ENCODE data around the gene CHI3L2.

Gene CHI3L2

GRCh38 chr1:111256988-111257658 lies 29.6 kb downstream of the CHI3L2 start:
- no peak for DNase-seq (ENCODE audit: low spot score)

GRCh38 chr1:111267801-111268508 lies 40.4 kb downstream of the CHI3L2 start:
- DNase-seq (ENCODE audit: low spot score) = no peak

DNA sequence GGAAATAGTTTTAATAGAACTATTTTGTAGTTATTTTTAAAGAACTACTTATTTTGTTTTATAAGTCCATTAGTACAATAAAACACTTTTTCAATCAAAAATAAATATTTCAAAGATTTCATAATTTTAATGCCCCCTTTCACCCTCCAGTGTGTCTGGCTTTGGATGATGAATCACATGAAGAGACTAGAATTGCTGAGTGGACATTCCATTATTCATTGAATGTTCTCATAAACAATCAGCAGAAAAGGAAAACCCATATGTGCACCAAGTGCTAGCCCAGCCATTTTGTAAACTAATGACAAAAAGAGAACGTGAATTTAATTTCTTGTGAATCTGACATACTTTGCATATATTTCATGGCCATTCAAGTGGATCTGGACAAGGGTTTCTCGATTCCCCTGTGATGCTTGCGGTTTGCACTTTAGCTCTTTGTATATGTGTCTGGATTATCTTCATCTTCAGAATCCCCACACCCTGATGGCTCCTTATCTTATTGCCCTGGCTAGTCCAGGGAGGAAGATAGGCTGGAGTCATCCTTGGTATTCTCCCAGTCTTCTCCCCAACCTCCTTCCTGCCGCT lies 42.4 kb downstream of the CHI3L2 start:
- no peak for DNase-seq (ENCODE audit: low spot score)

GRCh38 chr1:111270771-111271463 lies 43.4 kb downstream of the CHI3L2 start:
- DNase-seq (ENCODE audit: low spot score) = no peak

DNA sequence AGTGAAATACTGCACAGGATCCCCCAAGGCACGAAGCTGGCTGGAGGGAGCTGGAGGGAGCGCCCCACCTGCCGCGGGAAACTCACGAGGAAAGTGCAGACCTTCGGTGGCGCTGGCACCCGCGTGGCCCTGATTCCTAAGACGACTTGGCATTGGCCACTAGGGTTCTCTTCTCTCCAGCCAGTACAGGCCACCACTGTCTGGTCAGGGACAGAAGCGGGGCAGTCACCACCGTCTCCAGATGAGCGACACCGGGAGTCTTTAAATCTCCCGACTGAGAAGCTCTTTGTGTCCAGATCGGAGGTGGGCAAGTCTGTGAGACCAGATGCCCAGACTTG lies 43.9 kb downstream of the CHI3L2 start:
- no peak for DNase-seq (ENCODE audit: low spot score)

DNA sequence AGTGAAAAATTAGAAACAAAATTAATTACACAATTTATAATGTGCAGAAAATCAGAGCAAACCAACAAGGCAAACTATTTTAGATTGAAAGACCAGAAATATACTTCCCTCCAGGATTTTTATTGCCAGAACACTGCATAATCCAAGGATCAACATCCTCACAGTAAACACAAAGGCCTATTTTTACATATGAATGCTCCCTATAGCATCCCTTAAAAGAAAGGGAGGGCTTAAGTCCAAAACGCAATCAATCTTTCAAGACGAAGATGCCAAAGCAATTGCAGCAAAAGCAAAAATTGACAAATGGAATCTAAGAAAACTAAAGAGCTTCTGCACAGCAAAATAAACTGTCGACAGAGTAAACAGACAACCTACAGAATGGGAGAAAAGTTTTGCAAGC lies 44.6 kb downstream of the CHI3L2 start:
- DNase-seq (ENCODE audit: low spot score) = no peak

GRCh38 chr1:111274653-111275052 lies 47.1 kb downstream of the CHI3L2 start:
- DNase-seq (ENCODE audit: low spot score) = no peak

GRCh38 chr1:111275079-111275478 lies 47.6 kb downstream of the CHI3L2 start:
- DNase-seq (ENCODE audit: low spot score) = no peak

DNA sequence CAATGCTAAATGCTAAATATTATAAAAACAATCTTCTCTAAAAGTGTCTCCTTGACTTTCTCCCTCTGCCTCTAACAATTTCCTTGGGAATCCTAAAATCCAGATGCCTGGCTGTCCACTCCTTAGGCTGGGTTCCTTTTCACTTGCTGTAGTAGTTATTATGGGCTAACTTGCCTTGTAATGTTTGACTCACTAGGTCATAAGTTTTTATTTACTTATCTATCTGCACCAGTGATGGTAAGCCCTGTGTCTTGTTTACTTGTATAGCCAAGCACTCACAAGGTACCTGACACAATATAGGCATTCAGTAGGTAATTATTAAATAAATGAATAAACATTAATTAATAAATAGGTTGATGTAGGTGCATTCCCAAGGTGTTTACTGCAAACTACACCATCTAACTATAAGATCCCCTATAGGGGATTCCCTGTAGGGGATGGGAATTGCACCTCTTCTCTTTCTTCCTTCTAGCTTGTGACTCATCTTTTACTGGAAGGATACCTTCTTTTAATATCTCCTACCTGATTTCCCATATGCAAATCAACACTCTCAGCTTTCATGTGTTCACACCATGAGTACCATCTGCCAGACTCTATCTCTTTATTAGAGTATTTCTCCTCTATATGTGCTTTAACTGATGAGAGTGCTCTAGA lies 48.4 kb downstream of the CHI3L2 start:
- no peak for DNase-seq (ENCODE audit: low spot score)

DNA sequence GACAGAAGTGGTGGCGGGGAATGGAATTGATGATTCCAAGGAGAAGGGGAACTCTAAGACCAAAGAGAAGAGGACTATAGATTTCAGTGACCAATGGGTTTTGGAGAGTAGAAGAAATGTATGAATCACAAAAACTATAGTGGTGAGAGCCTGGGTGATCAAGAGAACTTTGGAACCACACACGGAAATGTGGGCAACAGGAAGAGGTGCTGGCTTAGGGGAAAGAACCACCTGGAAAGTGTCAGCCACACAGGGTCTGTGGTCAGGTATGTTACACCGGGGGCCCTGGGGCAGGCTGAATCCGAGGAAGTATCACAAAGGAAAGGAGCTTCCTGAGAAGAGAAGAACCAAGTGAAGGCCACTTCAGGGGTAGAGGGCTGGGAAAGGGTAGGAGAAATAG lies 51.6 kb downstream of the CHI3L2 start:
- no peak for DNase-seq (ENCODE audit: low spot score)

DNA sequence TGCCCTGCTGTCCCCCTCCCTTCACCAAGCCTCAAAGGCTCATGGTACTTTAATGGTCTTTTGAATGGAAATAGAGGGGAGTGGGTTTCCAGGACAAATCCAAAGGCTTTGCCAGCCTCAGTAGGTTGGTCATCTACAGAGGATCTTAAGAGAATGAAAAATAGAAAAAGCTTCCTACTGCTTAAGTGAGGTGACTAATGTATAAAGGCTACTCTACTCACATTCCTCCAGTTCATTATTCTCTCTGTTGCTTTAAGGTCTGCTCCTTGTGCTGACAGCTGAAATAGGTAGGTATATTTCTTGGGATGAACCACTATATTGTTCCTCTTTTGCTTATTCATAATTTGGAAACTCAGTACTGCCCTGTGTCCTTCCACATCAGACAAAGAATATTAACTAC lies 52.8 kb downstream of the CHI3L2 start:
- no peak for DNase-seq (ENCODE audit: low spot score)

DNA sequence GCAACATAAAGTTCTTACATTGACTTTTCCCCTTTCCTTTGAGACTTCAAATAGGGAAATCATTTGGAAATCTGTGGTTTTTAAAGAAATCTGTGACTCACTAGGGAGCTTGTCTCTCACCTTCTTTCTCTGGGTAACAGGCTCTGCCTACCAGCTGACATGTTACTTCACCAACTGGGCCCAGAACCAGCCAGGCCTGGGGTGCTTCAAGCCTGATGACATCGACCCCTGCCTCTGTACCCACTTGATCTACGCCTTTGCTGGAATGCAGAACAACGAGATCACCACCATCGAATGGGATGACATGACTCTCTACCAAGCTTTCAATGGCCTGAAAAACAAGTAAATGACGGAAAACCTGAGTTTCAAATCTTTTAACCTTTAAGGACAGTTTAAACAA lies 53.9 kb downstream of the CHI3L2 start:
- DNase-seq (ENCODE audit: low spot score) = no peak

GRCh38 chr1:111283838-111284237 lies 56.3 kb downstream of the CHI3L2 start:
- DNase-seq (ENCODE audit: low spot score) = no peak

DNA sequence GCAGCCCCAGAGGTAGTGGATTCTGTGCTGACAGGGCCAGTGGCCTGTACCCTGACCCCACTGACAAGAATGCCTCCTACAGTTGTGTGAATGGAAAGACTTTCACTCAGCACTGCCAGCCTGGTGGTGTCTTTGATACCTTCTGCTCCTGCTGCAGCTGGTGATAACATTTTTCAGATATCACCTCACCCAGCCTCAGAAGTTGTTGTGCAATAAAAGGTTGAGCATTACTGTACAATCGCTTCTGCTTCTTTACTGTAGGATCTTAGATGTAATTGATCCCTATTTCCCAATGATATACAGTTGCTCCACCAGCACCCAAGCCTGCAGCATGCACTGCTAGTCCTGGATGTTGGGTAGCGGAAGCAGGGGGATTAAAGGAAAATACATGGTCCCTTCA lies 58.4 kb downstream of the CHI3L2 start:
- no peak for DNase-seq (ENCODE audit: low spot score)

- no peak for DNase-seq (ENCODE audit: low spot score)
These were observed 59.4 kb downstream of the CHI3L2 start for GRCh38 chr1:111286912-111287311.

DNA sequence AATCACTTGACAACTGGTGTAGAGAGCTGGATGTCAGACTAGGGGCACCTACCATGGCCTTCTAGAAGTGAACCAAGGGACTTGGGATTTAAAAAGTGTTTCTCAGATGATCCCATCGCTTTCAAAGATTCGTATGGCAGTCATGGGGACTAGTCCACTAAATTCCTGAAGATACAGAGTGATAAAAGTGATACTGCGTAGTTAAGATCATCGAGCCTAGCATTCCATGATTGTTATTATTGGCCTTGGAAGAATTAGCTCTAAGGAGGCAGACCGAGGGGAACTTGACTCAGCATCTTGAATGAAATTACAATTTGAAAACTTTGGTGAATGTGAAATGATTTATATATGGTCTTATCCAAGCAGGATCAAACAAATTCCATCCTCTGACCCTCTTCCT lies 61.9 kb downstream of the CHI3L2 start:
- no peak for DNase-seq (ENCODE audit: low spot score)

- DNase-seq (ENCODE audit: low spot score) = no peak
These were observed 62.6 kb downstream of the CHI3L2 start for GRCh38 chr1:111290104-111290503.

DNA sequence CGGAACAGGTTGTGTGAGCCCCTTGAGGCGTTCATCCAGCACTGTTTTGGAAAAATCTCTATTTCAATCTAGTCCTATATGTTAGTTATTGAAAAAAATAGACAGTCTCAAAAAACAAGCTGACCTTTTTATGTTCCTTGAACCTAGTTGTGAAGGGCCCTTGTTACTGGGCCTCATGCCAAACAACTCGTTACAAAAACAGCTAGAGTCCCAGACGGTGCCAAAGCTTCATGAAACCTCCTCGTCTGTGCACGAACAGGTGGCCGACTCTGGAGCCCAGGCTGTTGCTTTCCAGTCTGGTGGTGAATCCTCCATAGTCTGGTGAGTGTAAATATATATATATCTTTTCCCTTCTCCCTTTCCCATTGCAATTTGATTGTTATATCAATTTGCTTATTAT lies 63.1 kb downstream of the CHI3L2 start, which contains the start of gene CHIA:
Gene CHIA (plus strand): TSS at position 222 of the 400 bp plus-strand sequence. CDS start 19,617 bp downstream, outside the sequence.
- no peak for DNase-seq (ENCODE audit: low spot score)
